IMR-90 (cell line): Measurements from ENCODE around the gene FBXO15. TPM values are rescaled to one million over a fixed set of nuclear protein-coding genes. Genes with fewer than 3 reads are reported as not detected.

Source experiments
- ATAC-seq: fragments of 200-7000 bp; cut with Tn5 transposase; 2 replicates; pipeline ENCODE4 v1.9.1; 2020; ENCODE audit warnings: low read depth, mild to moderate bottlenecking, moderate library complexity
- BruUV-seq: library from RNA; stranded (reverse); fragments of 400-500 nt; replicated peaks from 2 replicates; lab custom pipeline; 2021; lab: Mats Ljungman, UMichigan
- CTCF ChIA-PET: fragments of 300-600 bp; formaldehyde crosslinking; extraction: SDS; loops from one replicate; lab custom pipeline; 2021; ENCODE audit warnings: antibody characterized with exemption; lab: Yijun Ruan, JAX
- POLR2A ChIA-PET: fragments of 300-600 bp; sonication (Branson Sonifier 250); formaldehyde crosslinking; loops from one replicate; lab custom pipeline; 2022; ENCODE audit warnings: antibody characterized with exemption; ENCODE audit not compliant: unreplicated experiment; lab: Charles Lee
- DNase-seq: peaks from one replicate; pipeline ENCODE4 v3.0.0; 2013
- H2AFZ ChIP-seq: replicated peaks from 2 replicates; pipeline ENCODE3; 2013; ENCODE audit warnings: low read length, mild to moderate bottlenecking; ENCODE audit not compliant: poor library complexity
- H2AK5ac ChIP-seq: 2 replicates; pipeline ENCODE4 v1.6.1; 2013; ENCODE audit warnings: low read depth, low read length, inconsistent platforms
- H2AK9ac ChIP-seq: replicated peaks from 2 replicates; pipeline ENCODE3; 2013; ENCODE audit warnings: mild to moderate bottlenecking, low read depth, low read length, moderate library complexity; ENCODE audit not compliant: poor library complexity
- H2BK120ac ChIP-seq: 2 replicates; pipeline ENCODE4 v1.6.1; 2013; ENCODE audit warnings: low read depth, low read length, inconsistent platforms
- H2BK15ac ChIP-seq: 3 replicates; pipeline ENCODE4 v1.6.1; 2013; ENCODE audit warnings: low read depth, low read length, inconsistent platforms
- H2BK20ac ChIP-seq: 2 replicates; pipeline ENCODE4 v1.6.1; 2013; ENCODE audit warnings: low read depth, mild to moderate bottlenecking, inconsistent platforms, low read length, moderate library complexity
- H2BK5ac ChIP-seq: 2 replicates; pipeline ENCODE4 v1.6.1; 2013; ENCODE audit warnings: mild to moderate bottlenecking, low read depth, low read length, inconsistent platforms; ENCODE audit not compliant: poor library complexity, severe bottlenecking
- H3K14ac ChIP-seq: replicated peaks from 2 replicates; pipeline ENCODE4 v1.6.1; 2013; ENCODE audit warnings: low read depth, low read length, inconsistent platforms
- H3K18ac ChIP-seq: 2 replicates; pipeline ENCODE4 v1.6.1; 2013; ENCODE audit warnings: low read depth, low read length, control low read depth
- H3K23ac ChIP-seq: 2 replicates; pipeline ENCODE4 v1.6.1; 2013; ENCODE audit warnings: low read depth, low read length, inconsistent platforms
- H3K27ac ChIP-seq: 2 replicates; pipeline ENCODE4 v1.5.1; 2013; ENCODE audit warnings: mild to moderate bottlenecking, control low read depth, low read length; ENCODE audit not compliant: insufficient read depth
- H3K27me3 ChIP-seq: 2 replicates; pipeline ENCODE4 v1.6.1; 2013; ENCODE audit warnings: low read length; ENCODE audit not compliant: control insufficient read depth, insufficient read depth
- H3K36me3 ChIP-seq: 2 replicates; pipeline ENCODE4 v1.6.1; 2013; ENCODE audit warnings: low read length, mixed read lengths; ENCODE audit not compliant: control insufficient read depth, insufficient read depth
- H3K4ac ChIP-seq: 2 replicates; pipeline ENCODE4 v1.6.1; 2013; ENCODE audit warnings: low read depth, low read length, inconsistent platforms
- H3K4me1 ChIP-seq: 2 replicates; pipeline ENCODE4 v1.6.1; 2013; ENCODE audit warnings: low read length, mixed read lengths; ENCODE audit not compliant: control insufficient read depth, insufficient read depth
- H3K4me2 ChIP-seq: 2 replicates; pipeline ENCODE4 v1.6.1; 2013; ENCODE audit warnings: low read depth, mild to moderate bottlenecking, control low read depth, low read length, moderate library complexity
- H3K4me3 ChIP-seq: 2 replicates; pipeline ENCODE4 v1.5.1; 2013; ENCODE audit warnings: low read depth, mild to moderate bottlenecking, control low read depth, low read length, moderate library complexity; ENCODE audit not compliant: insufficient read depth
- H3K56ac ChIP-seq: 2 replicates; pipeline ENCODE4 v1.6.1; 2013; ENCODE audit warnings: low read length, inconsistent platforms; ENCODE audit not compliant: insufficient read depth; ENCODE audit errors: extremely low read depth
- H3K79me1 ChIP-seq, 2 experiments: 2 replicates each; pipeline ENCODE4 v1.6.1; 2013; ENCODE audit warnings: low read length in 2 of 2, inconsistent platforms in 1 of 2, low read depth in 1 of 2
- H3K9ac ChIP-seq: 2 replicates; pipeline ENCODE4 v1.6.1; 2013; ENCODE audit warnings: low read depth, low read length, control low read depth
- H3K9me1 ChIP-seq: 2 replicates; pipeline ENCODE4 v1.6.1; 2013; ENCODE audit warnings: low read length, inconsistent platforms; ENCODE audit not compliant: insufficient read depth
- H3K9me3 ChIP-seq: 2 replicates; pipeline ENCODE4 v1.6.1; 2013; ENCODE audit warnings: low read length; ENCODE audit not compliant: control insufficient read depth, insufficient read depth
- H4K20me1 ChIP-seq: 2 replicates; pipeline ENCODE4 v1.6.1; 2013; ENCODE audit warnings: low read length, inconsistent platforms; ENCODE audit not compliant: insufficient read depth
- H4K5ac ChIP-seq: 2 replicates; pipeline ENCODE4 v1.6.1; 2013; ENCODE audit warnings: mild to moderate bottlenecking, low read depth, low read length, control low read depth
- H4K8ac ChIP-seq, 2 experiments: 2 replicates each; pipeline ENCODE4 v1.6.1; 2013; ENCODE audit warnings: low read depth in 2 of 2, low read length in 2 of 2, control low read depth in 1 of 2, inconsistent platforms in 1 of 2
- H4K91ac ChIP-seq: 2 replicates; pipeline ENCODE4 v1.6.1; 2013; ENCODE audit warnings: low read depth, low read length, inconsistent platforms; ENCODE audit not compliant: insufficient read depth
- BHLHE40 ChIP-seq: fragments of 150-350 bp; IDR thresholded peaks from 2 replicates; pipeline ENCODE4 v1.6.1; 2016; ENCODE audit warnings: mild to moderate bottlenecking, low read depth, low read length
- CEBPB ChIP-seq: IDR thresholded peaks from 2 replicates; pipeline ENCODE4 v1.6.1; 2012; ENCODE audit warnings: low read depth, low read length, improper control_type of control experiment
- CHD1 ChIP-seq: IDR thresholded peaks from 2 replicates; pipeline ENCODE4 v1.6.1; 2012; ENCODE audit warnings: low read depth, low read length, improper control_type of control experiment
- CTCF ChIP-seq: conservative IDR thresholded peaks from 2 replicates; pipeline ENCODE4 v1.5.1; 2012; ENCODE audit warnings: mild to moderate bottlenecking, low read depth, low read length, improper control_type of control experiment
- ELK1 ChIP-seq: fragments of 150-350 bp; IDR thresholded peaks from 2 replicates; pipeline ENCODE4 v1.6.1; 2016; ENCODE audit warnings: low read depth, mild to moderate bottlenecking, low read length, moderate library complexity, borderline replicate concordance
- FOS ChIP-seq: fragments of 150-350 bp; IDR thresholded peaks from 2 replicates; pipeline ENCODE4 v1.6.1; 2016; ENCODE audit warnings: low read depth, low read length
- MAFK ChIP-seq: IDR thresholded peaks from 2 replicates; pipeline ENCODE4 v1.6.1; 2012; ENCODE audit warnings: low read depth, low read length, improper control_type of control experiment
- MAZ ChIP-seq: IDR thresholded peaks from 2 replicates; pipeline ENCODE4 v1.6.1; 2012; ENCODE audit warnings: low read depth, mild to moderate bottlenecking, low read length, improper control_type of control experiment, moderate library complexity, borderline replicate concordance
- MXI1 ChIP-seq: IDR thresholded peaks from 2 replicates; pipeline ENCODE4 v1.6.1; 2012; ENCODE audit warnings: low read depth, mild to moderate bottlenecking, low read length, moderate library complexity, borderline replicate concordance
- NFE2L2 ChIP-seq: fragments of 150-350 bp; IDR thresholded peaks from 2 replicates; pipeline ENCODE4 v1.6.1; 2016; ENCODE audit warnings: low read depth, mild to moderate bottlenecking, low read length
- POLR2A ChIP-seq: IDR thresholded peaks from 2 replicates; pipeline ENCODE4 v1.6.1; 2012; ENCODE audit warnings: mild to moderate bottlenecking, low read depth, low read length
- RAD21 ChIP-seq: IDR thresholded peaks from 2 replicates; pipeline ENCODE4 v1.6.1; 2012; ENCODE audit warnings: low read length, improper control_type of control experiment
- RCOR1 ChIP-seq: IDR thresholded peaks from 2 replicates; pipeline ENCODE4 v1.6.1; 2012; ENCODE audit warnings: mild to moderate bottlenecking, low read length, improper control_type of control experiment; ENCODE audit not compliant: insufficient replicate concordance
- RFX5 ChIP-seq: IDR thresholded peaks from 2 replicates; pipeline ENCODE4 v1.8.0; 2012; ENCODE audit warnings: low read depth, mild to moderate bottlenecking, low read length, moderate library complexity
- SMC3 ChIP-seq: fragments of 150-350 bp; IDR thresholded peaks from 2 replicates; pipeline ENCODE4 v1.6.1; 2016; ENCODE audit warnings: low read depth, mild to moderate bottlenecking, antibody characterized with exemption, low read length, moderate library complexity
- USF2 ChIP-seq: fragments of 150-350 bp; IDR thresholded peaks from 2 replicates; pipeline ENCODE4 v1.6.1; 2017; ENCODE audit warnings: mild to moderate bottlenecking, antibody characterized with exemption, low read length, low read depth
- dilution Hi-C: fragments of 300-500 bp; cut with HindIII; formaldehyde crosslinking; loops from one replicate; pipeline ENCODE4 v1.14.3; 2018; ENCODE audit warnings: low sequenced_read_pairs; ENCODE audit not compliant: unreplicated experiment
- in situ Hi-C: fragments of 300-500 bp; cut with MboI; formaldehyde crosslinking; loops from 3 replicates; pipeline ENCODE4 v1.14.3; 2019; ENCODE audit warnings: low sequenced_read_pairs, inconsistent platforms, mixed read lengths
- intact Hi-C: fragments of 100-400 bp; cut with micrococcal nuclease; formaldehyde crosslinking; loops from 2 replicates; pipeline ENCODE4 v1.10.0; 2022
- polyA plus RNA-seq, 3 experiments: library from polyadenylated mRNA; depleted of rRNA; stranded (reverse); fragments of >200 nt; gene quantifications; 2 replicates each; pipeline ENCODE4 v1.2.3, GENCODE V29; 2012; ENCODE audit warnings: low replicate concordance in 1 of 3
- total RNA-seq: library from RNA; depleted of rRNA; stranded (reverse); fragments of >200 nt; gene quantifications from 2 replicates; pipeline ENCODE4 v1.2.3, GENCODE V29; 2012

FBXO15 gene
- total and polyA plus RNA-seq, 2 of the 4 experiments (the other 2 are of a cell fraction): 0.90 to 2.0 TPM

GRCh38 chr18:74029161-74029560 lies 118.5 kb downstream of the FBXO15 start:
- H3K4me2 ChIP-seq: no peak overlapping the region
- ATAC-seq: no peak
- intact Hi-C loops (no loop called here), in situ Hi-C loops (no loop called here), dilution Hi-C loops (no loop called here)
- no peaks in the 10 kb centered on the region for H4K20me1 ChIP-seq
- no peak overlapping the region for H2AK5ac ChIP-seq
- CTCF ChIA-PET: no interaction called here
- no peaks in the 10 kb centered on the region for H3K4me1 ChIP-seq
- no peak overlapping the region for H2AFZ ChIP-seq
- no peaks in the 10 kb centered on the region for H3K36me3 ChIP-seq
- no peak for DNase-seq
- no peak overlapping the region for H4K5ac ChIP-seq
- H3K4ac ChIP-seq: no peak overlapping the region
- H2BK120ac ChIP-seq: no peak overlapping the region
- no peak overlapping the region for H2AK9ac ChIP-seq
- H3K27me3 ChIP-seq: peaks cover 6% of the 10 kb centered on the region
- no peak overlapping the region for H3K9ac ChIP-seq
- H2BK15ac ChIP-seq: no peak overlapping the region
- H3K14ac ChIP-seq: no peak overlapping the region
- TF ChIP-seq ELK1 (no peak), POLR2A (no peak), FOS (no peak), SMC3 (no peak), RAD21 (no peak), MXI1 (no peak), CTCF (no peak), MAFK (no peak), USF2 (no peak), CHD1 (no peak), CEBPB (no peak), RCOR1 (no peak), MAZ (no peak), RFX5 (no peak), NFE2L2 (no peak), BHLHE40 (no peak)
- no peak overlapping the region for H3K23ac ChIP-seq
- no peak overlapping the region for H4K8ac ChIP-seq
- H4K91ac ChIP-seq: no peak overlapping the region
- H3K79me1 ChIP-seq: no peaks in the 10 kb centered on the region
- H2BK20ac ChIP-seq: no peak overlapping the region
- no peak overlapping the region for H3K4me3 ChIP-seq
- POLR2A ChIA-PET: no interaction called here
- no TSS peak for BruUV-seq
- H3K9me3 ChIP-seq: no peaks in the 10 kb centered on the region
- no peaks in the 10 kb centered on the region for H3K9me1 ChIP-seq
- H3K18ac ChIP-seq: no peak overlapping the region
- no peak overlapping the region for H2BK5ac ChIP-seq
- no peak overlapping the region for H3K27ac ChIP-seq
- H3K56ac ChIP-seq: no peak overlapping the region
